GM21423 (cell line): ENCODE data around the gene SRSF4.
"Not testable (repeated sequence)": the region's sequence is repeated elsewhere in the genome, so short reads cannot be mapped to it uniquely, and the experiment has no call there.

ENCODE experiments used
- ATAC-seq: cut with Tn5 transposase; IDR thresholded peaks from one replicate; pipeline ENCODE4 v1.9.1; 2021; ENCODE audit warnings: mild to moderate bottlenecking, moderate library complexity; ENCODE audit not compliant: unreplicated experiment

The SRSF4 gene

DNA sequence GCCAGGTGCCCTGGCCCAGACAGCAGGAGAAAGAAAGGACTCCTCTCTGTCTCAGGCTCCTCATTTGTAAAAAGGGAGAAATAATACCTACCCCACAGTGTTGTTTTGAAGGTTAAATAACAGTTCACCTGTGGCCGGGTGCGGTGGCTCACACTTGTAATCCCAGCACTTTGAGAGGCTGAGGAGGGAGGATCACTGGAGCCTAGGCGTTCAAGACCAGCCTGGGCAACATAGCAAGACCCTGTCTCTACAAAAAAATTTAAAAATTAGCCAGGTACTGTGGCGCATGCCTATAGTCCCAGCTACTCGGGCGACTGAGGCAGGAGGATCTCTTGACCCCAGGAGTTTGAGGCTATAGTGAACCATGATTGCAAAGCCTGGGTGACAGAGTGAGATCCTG lies 55.5 kb downstream of the SRSF4 start:
- ATAC-seq = no peak

DNA sequence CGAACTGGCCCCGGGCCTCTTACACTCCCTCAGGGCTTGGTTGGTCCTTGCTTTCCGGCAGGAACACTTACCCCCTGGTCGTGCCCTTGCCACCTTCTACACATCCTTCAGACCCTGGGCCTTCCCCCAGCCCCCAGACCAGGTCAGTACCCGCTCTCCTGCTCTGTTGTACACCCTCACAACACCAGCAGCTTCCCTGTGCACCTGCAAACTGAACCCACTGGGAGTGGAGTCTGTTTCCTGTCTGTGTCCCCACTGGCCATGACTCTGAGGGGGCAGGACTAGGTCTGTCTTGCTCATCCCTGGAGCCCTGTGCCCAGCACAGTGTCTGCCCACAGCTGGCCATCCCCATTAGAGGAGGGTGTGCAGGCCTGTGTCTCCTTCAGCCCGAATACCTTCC lies 55.9 kb downstream of the SRSF4 start:
- ATAC-seq = no peak

DNA sequence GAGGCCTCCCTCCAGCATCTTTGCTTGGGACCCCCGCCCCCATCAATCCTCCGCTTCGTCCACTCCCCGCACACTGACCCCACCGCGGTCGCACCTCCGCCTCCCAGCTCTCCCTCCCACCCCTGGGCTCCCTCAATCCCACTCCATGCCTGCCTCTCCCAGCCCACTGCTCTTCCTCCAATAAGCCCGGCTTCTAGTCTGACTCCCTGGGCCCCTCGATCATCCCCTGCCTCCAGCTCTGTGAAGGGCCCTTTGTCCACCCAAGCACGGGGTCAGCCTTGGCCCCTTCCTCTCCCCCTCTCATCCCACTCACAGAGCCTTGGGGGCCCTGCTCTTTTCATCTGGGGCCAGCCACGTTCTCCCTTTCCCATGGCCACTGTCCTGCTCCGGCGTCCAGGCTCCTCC lies 56.5 kb downstream of the SRSF4 start:
- no peak for ATAC-seq

DNA sequence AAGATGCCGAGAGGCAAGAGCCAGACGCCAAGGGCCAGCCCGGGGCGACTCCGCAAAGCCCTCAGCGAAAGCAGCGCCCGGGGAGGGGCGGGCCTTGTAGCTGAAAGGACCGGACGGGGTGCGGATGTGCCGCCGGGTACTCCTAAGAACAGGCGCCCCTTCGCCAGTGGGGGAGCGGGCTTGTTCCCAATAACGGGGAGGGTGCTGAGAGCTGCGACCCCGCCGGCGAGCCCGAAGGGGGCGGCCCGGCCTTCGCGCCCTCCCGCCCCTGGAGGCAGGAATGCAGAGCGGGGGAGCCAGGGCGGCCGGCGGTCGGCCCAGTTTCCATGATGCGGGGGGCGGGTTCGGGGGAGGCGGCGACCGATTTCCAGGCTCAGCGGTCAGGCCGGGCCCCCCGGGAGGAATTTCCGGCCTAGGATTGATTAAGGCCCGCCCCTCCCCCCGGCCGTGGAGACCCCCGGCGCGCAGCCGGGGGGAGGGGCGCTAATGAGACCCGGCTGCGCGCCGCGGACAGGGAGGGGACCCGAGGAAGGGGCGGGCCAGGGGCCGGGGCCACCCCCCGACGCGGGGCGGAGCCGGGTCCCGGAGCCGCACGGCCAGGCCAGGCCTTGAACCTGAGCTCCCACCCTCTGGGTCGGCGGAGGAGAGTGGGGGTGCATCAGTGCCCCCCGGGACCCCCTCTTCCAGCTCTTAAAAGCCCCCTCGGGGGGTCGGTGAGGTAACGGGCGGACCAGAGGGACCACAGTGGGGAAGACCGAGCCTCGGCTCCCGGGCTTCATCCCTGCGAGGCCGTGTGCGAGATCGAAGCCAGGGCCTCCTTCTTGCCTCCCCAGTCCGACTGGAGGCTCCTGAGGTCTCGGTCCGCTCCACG lies 57.1 kb downstream of the SRSF4 start:
- no peak for ATAC-seq

DNA sequence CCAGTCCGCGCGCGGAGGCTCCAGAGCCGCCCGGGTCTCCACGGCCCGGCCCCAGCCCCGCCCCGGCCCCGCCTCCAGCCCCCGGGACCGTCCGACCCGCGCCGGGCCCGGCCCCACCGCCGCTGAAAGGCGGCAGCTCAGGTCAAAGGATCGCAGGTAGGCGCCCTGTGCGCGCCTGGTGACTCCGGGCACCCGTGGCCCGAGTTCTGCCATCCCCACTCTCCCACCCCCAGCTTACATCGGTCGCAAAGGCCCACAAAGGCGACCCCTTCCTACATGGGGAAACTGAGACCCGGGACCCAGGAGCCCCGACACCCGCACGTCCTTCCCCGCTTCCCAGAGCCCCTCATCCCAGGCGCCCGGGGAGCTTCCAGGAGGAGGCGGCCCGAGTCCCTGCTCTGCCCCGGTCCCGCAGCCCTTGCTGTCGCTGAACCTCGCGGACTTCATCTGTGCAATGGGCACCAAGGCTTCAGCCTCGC lies 57.8 kb downstream of the SRSF4 start, which contains the start of gene TMEM200B:
TMEM200B (minus strand) TSS at position 17 of the 479 bp plus-strand sequence. CDS start 2,075 bp downstream, outside the sequence.
- ATAC-seq = no peak

DNA sequence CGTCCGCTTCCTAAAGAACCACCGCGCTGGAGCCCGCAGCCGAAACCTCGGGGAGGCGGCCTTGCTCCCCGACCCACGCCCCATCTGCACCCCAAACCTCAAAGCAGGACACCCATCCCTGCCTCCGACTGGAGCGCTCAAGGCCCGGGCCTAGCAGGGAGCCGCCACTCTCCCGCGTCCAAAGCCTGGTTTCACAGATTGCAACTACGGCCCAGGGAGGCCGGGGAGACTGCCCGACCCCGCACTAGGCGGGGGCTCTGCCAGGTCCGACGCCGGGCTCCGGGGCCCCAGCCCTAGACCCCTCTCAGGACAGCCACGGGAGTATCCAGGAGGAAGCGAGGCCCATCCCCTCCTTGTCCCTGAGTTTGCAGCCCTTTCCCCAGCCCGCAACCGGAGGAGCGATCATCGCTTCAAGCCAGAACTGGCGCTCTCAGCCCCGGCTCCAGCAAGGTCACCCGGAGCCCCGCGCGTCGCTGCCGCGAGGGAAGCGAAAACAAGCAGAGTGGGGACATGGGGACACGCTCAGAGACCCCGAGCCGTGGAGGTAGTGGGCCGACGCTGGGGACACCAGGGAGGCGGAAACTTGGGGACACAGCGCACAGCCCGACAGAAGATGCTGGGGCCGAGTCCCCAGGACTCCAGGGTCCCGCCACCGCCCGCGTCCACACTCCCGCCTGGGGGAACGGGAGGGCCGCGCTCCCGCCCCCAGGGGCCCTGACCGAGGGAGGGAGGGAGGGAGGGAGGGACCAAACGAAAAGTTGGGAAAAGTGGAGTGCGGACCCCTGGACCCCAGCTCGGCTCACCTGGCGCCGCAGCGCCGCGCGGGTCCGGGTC lies 58.4 kb downstream of the SRSF4 start:
- no peak for ATAC-seq

DNA sequence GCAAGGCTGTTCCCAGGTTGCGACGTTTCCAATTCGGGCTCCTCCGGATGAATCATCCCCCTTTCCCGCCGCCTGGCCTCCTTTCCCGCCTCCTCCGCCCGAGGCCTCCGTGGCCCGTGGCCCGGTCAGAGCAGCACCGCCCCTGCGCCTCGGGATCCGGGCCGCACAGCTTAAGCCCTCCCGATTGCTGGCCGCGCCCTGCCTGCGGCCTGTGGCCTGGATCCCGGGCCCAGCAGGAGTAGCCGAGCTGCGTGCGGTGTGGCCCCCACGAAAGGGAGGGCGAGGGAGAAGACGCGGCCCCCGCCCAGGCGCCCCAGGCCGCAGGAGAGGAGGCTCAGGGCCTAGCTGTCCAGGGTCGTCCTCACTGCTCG lies 59.0 kb downstream of the SRSF4 start:
- ATAC-seq = no peak

DNA sequence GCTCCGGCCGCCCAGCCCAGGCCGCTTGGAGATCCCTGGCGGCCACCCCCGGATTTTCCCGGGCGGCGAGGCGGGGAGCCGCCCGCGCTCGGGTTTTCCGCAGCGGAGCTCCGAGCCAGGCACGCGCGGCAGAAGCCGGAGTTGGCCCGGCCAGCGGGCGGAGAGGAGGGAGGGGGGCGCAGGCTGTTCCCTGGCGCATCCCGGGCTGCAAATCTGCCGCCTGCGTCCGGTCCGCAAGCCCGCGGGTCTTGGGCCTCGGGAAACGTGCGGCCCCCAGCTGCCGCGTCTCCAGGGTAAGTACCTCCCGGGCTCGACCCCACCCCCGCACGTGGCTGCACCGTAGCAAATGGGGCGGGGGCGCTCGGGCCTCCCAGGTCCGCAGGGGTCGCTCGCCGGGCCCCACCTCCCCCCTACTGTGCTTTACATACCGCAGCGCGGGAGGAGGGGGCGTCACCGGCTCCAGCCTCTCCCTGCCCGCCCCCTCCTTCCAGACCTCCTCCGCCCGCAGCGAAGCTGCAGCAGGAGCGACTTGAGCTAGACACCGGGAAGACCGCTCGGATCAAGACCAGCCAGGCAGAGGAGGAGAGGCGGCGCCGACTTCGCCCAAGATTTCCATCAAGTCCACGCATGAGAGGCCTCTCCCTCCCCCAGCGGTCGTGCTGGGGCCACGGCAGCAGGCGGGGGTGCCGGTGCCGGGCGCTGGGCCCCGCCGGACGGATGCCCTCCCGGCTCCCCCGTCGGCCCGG lies 59.6 kb downstream of the SRSF4 start:
- no peak for ATAC-seq

DNA sequence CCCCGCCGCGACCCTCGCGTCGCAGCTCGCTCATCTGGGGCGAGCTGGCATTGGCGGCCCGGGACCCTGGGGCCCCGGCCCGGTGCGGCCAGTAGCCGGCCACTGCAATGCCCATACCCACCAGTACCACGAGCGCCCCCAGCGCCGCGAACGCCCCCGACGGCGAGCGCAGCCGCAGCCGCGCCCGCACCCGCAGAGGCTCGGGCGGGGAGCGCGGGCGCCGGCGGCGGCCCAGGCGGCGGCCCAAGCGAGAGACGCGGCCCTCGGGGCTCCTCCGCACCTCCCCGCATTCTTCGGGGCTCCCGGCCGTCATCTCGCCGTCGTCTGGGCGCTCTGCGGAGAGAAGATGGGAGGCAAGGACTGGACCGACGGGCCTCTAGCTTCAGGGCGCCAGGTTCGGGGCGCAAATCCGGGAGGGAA lies 60.2 kb downstream of the SRSF4 start:
- ATAC-seq = no peak

DNA sequence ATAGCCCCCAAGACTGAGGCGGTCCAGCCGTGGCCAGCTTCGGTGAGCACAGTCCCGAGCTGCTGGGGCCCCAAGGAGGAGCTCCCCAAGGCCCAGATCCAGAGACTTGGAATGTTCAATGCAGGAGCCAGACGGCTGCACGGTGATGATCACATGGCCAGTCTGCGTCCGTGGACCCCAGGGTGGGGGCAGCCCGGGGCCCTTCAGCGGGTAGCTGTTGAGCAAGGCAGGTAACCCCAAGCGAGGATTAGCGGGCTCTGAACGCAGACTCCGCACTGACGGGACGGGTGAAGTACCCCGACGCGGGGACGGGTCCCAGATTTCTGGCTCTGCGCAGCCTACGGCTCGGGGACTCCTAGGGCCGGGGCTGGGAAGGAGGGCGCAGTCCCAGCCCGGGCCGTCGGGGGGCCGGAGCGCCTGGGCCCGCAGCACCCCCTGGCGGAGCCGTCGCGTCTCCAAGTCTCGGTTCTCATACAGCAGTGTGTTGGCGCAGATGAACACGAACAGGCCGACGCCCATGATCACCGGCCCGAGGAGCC lies 60.7 kb downstream of the SRSF4 start:
- ATAC-seq = no peak

DNA sequence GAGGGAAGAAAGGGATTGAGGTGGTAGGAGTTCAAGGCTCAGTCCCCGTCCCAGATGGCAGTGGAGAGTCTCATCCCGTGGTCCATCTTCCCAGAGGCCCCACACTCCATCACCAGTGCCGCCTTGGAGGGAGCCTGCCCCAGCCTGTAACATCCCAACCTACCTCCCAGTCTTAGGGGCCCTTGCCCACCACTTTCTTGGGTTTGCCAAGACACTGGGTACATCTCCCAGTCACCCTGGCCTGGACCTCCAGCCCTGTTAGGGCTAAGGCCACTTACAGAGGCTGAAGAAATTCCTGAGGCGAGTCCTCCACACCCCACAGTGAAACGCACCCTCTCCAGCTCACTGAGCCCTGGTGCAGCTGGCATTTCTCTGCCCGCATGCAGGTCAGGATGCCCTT lies 61.3 kb downstream of the SRSF4 start:
- no peak for ATAC-seq

DNA sequence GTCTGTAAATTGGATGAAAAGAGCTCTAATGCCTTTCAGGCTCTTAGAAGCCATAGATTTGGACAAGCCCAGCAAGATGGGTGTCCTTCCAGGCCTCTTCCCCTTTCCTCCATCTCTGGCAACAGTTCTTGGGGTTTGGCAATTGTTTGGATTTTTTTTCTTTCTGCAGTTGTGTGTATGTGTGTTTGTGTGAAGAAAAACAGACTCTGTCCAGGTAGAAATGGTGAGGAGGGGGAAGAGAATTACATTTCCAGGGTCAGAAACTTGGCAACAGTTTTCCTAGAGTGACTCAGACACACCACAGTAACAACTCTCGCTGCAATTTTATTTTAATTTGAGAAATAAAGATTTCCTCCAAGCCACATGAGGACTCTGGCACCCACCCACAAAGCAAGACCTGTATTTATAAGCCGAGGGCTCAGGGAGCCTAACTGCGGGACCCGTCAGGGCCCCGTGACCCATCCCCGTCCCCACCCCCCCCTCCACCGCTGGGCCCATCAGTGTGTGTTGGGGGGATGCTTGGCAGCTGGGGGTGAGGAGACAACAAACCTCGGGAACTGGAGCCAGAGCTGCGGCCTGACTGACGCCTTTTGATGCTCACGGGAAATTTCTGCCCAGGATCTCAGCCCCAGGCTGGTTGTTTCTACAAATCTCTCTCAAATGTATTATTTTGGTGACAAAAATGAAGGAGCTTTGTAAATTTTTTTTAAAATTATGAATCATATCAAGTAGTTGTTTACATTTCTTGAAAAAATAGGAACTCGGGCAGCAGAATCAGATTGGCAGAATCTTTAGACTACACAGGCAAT lies 62.4 kb downstream of the SRSF4 start:
- no peak for ATAC-seq

DNA sequence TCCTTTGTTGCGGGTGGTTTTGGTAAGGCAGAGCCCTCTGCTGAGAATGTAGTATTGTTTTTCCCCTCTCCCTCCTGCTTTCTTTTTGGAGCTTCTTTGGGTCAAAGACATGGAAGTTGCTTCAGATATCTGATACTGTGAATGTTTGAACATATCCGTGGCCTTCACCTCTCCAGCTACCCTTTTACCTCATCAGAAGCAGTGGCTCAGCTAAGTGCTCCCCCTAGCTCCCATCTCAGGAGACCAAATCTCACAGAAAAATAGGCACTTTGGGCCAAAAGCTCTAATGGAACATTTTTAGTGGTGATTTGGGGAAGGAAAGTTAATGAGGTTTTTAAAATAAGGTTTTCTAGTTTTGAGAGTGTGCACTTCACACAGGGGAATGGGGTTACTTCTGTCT lies 64.3 kb downstream of the SRSF4 start:
- no peak for ATAC-seq

DNA sequence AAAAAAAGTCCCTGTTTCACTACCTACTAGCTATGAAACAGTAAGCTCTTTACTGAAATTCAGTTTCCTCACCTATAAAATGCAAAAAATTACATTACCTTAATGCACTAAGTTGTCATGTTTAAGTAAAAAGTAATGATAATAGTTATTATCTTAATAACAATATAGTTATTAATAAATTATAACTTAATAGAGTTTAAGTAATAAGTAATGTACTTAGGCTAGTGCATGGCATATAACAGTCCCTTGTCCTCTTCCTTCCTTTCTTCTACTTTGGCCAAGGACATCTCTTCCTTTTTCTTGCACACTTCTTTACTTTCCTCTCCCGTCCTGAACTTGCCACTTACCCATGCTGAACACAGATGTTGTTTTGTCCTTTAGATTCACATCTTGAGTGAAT lies 67.0 kb downstream of the SRSF4 start:
- no peak for ATAC-seq

DNA sequence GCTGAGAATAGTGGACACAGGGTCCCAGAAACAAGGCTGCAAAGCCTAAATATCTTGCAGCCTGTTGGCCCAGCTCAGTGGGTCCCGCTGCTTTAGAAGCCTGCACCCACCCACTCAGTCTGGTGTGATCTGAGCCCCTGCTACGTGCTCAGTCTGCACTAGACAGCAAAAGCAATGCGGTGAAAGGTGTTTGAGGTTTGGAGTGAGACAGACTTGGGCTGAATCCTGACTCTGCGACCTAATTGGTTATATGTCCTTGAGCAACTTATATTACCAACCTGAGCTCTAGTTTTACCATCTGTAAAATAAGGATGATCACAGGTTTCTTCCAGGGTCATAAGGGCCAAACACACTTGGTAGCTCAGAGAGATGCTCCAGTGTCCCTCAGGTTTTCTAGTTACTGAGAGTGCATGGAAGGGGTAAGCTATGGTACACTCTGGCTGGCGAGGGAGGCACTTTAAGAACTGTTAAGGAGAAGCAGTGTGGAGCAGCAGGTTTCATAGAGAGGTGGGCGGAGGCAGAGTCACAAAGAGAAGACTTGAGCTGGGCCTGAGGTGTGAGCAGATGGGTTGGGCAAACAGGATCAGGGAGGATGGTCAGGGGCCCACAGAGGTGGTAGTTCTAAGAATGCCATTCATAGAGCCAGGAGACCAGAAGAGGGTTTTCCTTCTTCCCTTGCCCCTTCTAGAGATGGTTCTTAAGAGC lies 68.1 kb downstream of the SRSF4 start:
- ATAC-seq = no peak

DNA sequence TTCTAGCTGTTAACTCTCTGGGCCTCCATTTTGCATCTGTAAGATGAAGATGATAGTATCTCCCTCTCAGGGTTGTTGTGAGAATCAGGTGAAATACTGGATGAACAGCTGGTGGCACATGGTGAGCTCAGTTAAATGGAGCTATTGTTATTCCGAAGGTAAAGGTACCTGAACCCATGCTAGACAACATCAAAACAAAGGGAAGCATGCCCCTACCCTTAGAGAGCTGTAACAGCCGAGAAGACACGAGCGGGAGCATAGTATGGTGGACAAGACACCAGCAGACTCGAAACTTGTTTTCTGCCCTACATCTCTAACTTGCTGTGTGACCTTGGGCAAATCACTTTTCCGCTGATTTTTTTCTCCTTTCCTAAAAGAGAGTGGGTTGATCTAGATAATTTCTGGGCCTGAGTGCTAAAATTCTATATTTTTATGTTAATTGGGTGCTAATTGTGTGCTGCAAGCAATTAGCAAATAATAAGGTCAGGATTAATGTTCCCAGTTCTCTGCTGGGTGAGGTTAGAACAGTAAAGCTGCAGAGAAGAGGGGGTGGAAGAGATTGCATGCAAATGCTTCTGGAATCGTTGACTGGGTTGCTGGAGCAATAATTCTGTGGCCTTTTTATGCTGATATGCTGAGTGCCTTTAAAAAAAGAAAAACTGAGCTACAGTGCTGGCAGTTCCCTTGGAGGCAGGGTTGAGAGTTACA lies 68.8 kb downstream of the SRSF4 start:
- no peak for ATAC-seq

DNA sequence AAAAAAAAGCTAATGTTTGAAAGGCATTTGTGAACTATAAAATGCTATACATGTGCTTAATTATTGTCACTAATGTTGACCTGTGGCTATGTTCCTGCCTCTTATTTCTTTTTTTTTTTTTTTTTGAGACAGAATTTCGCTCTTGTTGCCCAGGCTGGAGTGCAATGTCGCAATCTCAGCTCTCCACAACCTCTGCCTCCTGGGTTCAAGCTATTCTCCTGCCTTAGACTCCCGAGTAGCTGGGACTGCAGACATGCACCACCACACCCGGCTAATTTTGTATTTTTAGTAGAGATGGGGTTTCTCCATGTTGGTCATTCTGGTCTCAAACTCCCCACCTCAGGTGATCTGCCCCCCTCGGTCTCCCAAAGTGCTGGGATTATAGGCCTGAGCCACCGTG lies 73.7 kb downstream of the SRSF4 start:
- ATAC-seq = not testable (repeated sequence)

DNA sequence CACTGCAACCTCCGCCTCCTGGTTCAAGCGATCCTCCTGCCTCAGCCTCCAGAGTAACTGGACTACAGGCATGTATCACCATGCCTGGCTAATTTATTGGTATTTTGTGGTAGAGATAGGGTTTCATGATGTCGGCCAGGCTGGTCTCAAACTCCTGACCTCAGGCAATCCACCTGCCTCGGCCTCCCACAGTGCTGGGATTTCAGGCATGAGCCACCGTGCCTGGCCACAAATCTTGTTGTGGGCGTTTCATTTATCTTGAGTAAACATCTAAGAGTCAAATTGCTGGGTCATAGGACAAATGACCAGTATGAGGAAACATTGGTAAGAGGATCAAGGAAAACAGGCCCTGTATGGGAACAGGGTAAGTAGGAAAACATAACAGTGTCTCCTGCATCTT lies 75.9 kb downstream of the SRSF4 start:
- no peak for ATAC-seq

DNA sequence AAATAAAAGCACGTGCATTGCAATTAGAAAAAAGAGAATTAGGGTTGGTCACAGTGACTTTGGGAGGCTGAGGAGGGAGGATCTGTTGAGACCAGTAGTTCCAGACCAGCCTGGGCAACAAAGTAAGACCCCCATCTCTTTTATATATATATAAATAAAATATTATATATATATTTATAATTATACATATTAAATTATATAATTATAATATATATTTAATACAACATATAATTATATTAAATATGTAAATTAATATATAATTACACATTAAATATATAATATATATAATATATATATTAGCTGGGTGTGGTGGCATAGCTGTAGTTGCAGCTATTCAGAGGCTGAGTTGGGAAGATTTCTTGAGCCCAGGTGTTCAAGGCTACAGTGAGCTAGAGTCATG lies 81.2 kb downstream of the SRSF4 start:
- ATAC-seq = no peak
